NT2/D1 (cell line): ENCODE data around the gene CDA.

ENCODE experiments used
- DNase-seq: peaks from one replicate; pipeline ENCODE4 v3.0.0-alpha.2; 2011; ENCODE audit warnings: low read depth, low spot score
- H3K27me3 ChIP-seq: 2 replicates; pipeline ENCODE4 v1.6.0; 2011; ENCODE audit warnings: mild to moderate bottlenecking; ENCODE audit not compliant: insufficient read length, insufficient read depth
- H3K36me3 ChIP-seq: 2 replicates; pipeline ENCODE4 v1.6.1; 2011; ENCODE audit warnings: mild to moderate bottlenecking, low read length, mixed read lengths; ENCODE audit not compliant: insufficient read depth, insufficient read length
- H3K4me1 ChIP-seq: 2 replicates; pipeline ENCODE4 v1.5.1; 2011; ENCODE audit not compliant: insufficient read depth, insufficient read length
- H3K4me3 ChIP-seq: 2 replicates; pipeline ENCODE4 v1.5.1; 2011; ENCODE audit warnings: low read depth; ENCODE audit not compliant: insufficient read length
- H3K9ac ChIP-seq: 2 replicates; pipeline ENCODE4 v1.6.0; 2011; ENCODE audit warnings: low read depth; ENCODE audit not compliant: insufficient read length
- H3K9me3 ChIP-seq: 2 replicates; pipeline ENCODE4 v1.5.1; 2011; ENCODE audit warnings: mild to moderate bottlenecking, low read length; ENCODE audit not compliant: insufficient read depth
- SUZ12 ChIP-seq: IDR thresholded peaks from 2 replicates; pipeline ENCODE4 v1.6.1; 2011; ENCODE audit not compliant: insufficient read length, insufficient read depth; ENCODE audit errors: extremely low read depth
- YY1 ChIP-seq: IDR thresholded peaks from 2 replicates; pipeline ENCODE4 v1.6.1; 2011; ENCODE audit not compliant: insufficient read length, insufficient read depth
- ZNF274 ChIP-seq: IDR thresholded peaks from 2 replicates; pipeline ENCODE4 v1.6.1; 2011; ENCODE audit warnings: mild to moderate bottlenecking, low read depth, low read length

The CDA gene

DNA sequence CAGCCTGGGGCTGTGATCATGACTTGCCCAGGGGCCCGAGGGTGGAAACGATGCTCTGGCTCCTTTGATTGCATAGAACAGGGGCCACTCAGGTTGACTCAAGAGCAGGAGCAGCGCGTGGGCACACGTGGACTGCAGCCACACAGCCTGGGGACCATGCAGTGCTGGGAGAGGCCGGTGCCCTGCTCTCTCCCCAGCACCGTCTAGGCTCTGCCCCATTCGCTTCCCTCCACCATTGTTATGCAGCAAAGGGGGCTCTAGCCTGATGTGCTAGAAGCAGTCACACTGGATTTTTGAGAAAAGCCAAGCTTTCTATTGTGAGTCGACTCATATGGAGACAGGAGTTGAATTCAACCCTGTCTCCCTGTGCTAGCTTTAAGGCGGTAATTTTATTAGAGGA lies 53.1 kb downstream of the CDA start:
- H3K36me3 ChIP-seq = peaks cover 32% of the 10 kb centered on the region
- TF ChIP-seq SUZ12 (no peak), YY1 (no peak), ZNF274 (no peak)
- no peaks in the 10 kb centered on the region for H3K9me3 ChIP-seq
- H3K4me1 ChIP-seq = peaks cover 11% of the 10 kb centered on the region
- H3K4me3 ChIP-seq = no peak overlapping the region
- no peaks in the 10 kb centered on the region for H3K27me3 ChIP-seq
- DNase-seq = no peak
- no peak overlapping the region for H3K9ac ChIP-seq

DNA sequence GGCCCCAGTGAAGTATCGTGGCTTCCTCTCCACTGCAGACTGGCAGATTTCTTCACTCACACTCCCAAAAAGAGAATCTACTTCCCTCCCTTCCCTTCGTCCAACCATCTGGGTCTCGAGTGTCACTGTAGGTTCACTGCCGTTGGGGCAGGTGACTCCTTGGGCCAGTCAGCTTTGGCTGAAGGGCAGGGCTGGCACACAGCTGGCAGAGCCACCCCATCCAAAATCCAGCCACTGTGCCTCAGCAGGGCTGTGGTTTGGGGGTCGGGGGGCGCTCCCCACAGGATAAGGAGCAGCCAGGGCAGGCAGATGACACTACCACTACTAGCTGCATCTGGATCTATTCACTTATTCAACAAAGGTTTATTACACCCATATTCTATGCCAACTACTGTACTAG lies 54.2 kb downstream of the CDA start:
- Histone ChIP-seq H3K4me3 (no peak overlapping the region), H3K9ac (no peak overlapping the region), H3K4me1 (peaks cover 10% of the 10 kb centered on the region), H3K27me3 (no peaks in the 10 kb centered on the region), H3K36me3 (peaks cover 23% of the 10 kb centered on the region), H3K9me3 (no peaks in the 10 kb centered on the region)
- DNase-seq = no peak
- TF ChIP-seq SUZ12 (no peak), YY1 (no peak), ZNF274 (no peak)

DNA sequence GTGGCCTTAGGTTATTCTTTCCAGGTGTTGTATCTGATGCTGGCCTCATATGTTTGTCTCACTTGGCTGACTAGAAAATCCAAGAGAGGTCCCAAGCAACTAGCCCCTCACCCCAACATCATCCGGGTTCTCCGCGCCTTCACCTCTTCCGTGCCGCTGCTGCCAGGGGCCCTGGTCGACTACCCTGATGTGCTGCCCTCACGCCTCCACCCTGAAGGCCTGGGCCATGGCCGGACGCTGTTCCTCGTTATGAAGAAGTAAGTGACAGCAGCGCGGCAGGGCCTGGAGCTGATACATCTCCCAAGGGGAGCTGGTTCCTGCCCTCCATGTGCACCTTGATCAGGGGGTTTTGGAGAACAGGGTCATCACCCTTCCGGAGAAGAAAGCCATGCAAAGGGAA lies 55.5 kb downstream of the CDA start:
- H3K4me3 ChIP-seq = no peak overlapping the region
- peaks cover 29% of the 10 kb centered on the region for H3K36me3 ChIP-seq
- no peak overlapping the region for H3K9ac ChIP-seq
- no peaks in the 10 kb centered on the region for H3K9me3 ChIP-seq
- no peak for DNase-seq
- TF ChIP-seq YY1 (no peak), SUZ12 (no peak), ZNF274 (no peak)
- peaks cover 10% of the 10 kb centered on the region for H3K4me1 ChIP-seq
- H3K27me3 ChIP-seq = no peaks in the 10 kb centered on the region

DNA sequence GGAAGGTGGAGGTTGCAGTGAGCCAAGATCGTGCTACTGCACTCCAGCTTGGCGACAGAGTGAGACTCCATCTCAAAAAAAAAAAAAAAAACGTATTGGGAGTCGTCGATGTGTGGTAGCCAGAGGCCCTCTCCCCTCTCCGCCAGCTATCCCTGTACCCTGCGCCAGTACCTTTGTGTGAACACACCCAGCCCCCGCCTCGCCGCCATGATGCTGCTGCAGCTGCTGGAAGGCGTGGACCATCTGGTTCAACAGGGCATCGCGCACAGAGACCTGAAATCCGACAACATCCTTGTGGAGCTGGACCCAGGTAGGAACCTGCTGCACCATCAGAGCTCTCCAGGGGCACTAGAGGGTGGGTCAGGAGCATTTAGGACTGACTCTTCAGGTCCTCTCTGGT lies 56.5 kb downstream of the CDA start:
- TF ChIP-seq SUZ12 = no peak
- TF ChIP-seq ZNF274 = no peak
- TF ChIP-seq YY1 = no peak
- Histone ChIP-seq H3K27me3 (no peaks in the 10 kb centered on the region), H3K4me3 (no peak overlapping the region)

DNA sequence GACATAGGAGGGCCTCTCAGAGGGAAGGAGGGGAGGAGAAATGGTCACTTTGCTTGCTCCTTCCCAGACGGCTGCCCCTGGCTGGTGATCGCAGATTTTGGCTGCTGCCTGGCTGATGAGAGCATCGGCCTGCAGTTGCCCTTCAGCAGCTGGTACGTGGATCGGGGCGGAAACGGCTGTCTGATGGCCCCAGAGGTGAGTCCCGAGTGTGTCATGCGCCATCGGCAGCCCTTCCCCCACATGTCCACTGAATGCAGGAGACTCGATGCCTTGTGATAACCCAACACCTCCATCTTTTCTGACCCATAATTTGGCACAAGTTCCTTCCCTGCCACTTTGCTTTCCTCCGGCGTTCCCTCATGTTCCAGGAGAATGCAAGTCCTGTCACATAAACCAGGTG lies 59.5 kb downstream of the CDA start:
- DNase-seq = no peak
- H3K36me3 ChIP-seq = peaks cover 58% of the 10 kb centered on the region
- TF ChIP-seq SUZ12 = no peak
- H3K27me3 ChIP-seq = no peaks in the 10 kb centered on the region
- H3K9me3 ChIP-seq = no peaks in the 10 kb centered on the region
- no peak overlapping the region for H3K4me3 ChIP-seq
- H3K4me1 ChIP-seq = no peaks in the 10 kb centered on the region
- no peak overlapping the region for H3K9ac ChIP-seq

More for the DNA sequence above, 56.5 kb downstream of the CDA start:
- H3K36me3 ChIP-seq = peaks cover 35% of the 10 kb centered on the region
- no peak overlapping the region for H3K9ac ChIP-seq
- H3K4me1 ChIP-seq = peaks cover 9% of the 10 kb centered on the region
- H3K9me3 ChIP-seq = no peaks in the 10 kb centered on the region
- DNase-seq = no peak

DNA sequence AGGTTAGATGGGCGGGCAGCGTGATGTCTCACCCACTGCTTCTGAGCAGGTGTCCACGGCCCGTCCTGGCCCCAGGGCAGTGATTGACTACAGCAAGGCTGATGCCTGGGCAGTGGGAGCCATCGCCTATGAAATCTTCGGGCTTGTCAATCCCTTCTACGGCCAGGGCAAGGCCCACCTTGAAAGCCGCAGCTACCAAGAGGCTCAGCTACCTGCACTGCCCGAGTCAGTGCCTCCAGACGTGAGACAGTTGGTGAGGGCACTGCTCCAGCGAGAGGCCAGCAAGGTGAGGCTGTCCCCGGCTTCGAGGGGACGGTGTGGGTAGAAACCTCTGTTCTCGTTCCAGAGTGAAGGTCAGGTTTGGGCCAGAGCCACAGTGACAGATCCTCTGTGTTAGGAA lies 60.0 kb downstream of the CDA start:
- TF ChIP-seq SUZ12 (no peak), YY1 (no peak), ZNF274 (no peak)
- no peaks in the 10 kb centered on the region for H3K4me1 ChIP-seq
- no peak for DNase-seq
- peaks cover 63% of the 10 kb centered on the region for H3K36me3 ChIP-seq
- no peak overlapping the region for H3K4me3 ChIP-seq
- no peak overlapping the region for H3K9ac ChIP-seq
- no peaks in the 10 kb centered on the region for H3K9me3 ChIP-seq
- no peaks in the 10 kb centered on the region for H3K27me3 ChIP-seq

DNA sequence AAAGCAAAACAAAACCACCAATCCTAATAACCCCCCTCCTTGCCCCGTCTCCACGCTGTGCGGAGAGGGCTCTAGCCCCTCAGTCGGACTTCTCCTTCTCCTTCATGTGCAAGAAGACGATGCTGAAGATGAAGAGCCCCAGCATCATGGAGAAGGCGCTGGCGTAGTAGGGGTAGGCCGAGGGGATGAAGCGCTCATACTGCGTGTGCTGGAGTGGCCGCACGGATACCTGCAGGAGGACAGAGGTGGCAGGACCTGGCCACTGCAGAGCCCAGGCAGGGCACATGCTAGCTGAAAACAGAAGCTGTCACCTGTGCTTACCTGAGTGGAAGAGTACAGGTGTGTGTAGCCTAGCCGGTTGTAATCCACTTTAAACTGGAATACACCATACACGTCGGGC lies 63.4 kb downstream of the CDA start:
- TF ChIP-seq YY1 (no peak), ZNF274 (no peak), SUZ12 (no peak)
- Histone ChIP-seq H3K27me3 (no peaks in the 10 kb centered on the region), H3K36me3 (peaks cover 79% of the 10 kb centered on the region)

More for the DNA sequence above, 63.4 kb downstream of the CDA start:
- DNase-seq = no peak
- no peak overlapping the region for H3K4me3 ChIP-seq
- no peaks in the 10 kb centered on the region for H3K4me1 ChIP-seq
- no peak overlapping the region for H3K9ac ChIP-seq
- H3K9me3 ChIP-seq = no peaks in the 10 kb centered on the region
